Measurements from ENCODE around the gene CNTN4.

DNA sequence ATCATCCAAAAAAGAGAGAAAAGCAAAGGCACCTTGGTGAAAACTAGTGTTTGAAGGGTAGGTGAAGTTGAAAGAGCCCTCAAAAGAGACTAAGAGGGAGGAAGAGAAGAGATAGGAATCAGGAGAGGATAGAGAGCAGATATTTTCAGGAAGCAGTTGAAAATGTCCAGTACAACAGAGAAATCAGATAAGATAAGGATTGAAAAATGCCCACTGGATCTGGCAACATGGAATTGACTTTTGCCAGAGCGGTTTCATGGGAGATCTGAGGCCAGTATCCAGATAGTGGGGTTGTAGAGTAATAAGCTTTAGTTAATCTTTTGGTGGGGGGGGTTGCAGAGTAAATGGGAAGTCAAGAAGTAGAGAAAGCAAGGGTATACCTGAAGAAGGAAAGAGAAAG is 674.1 kb downstream of the CNTN4 start:
- TF ChIP-seq POLR2A (IDR thresholded peaks at IDR 0.05) (no peak), POLR2AphosphoS5 (IDR thresholded peaks at IDR 0.05) (no peak)
- TF ChIP-seq, protein P1, sequence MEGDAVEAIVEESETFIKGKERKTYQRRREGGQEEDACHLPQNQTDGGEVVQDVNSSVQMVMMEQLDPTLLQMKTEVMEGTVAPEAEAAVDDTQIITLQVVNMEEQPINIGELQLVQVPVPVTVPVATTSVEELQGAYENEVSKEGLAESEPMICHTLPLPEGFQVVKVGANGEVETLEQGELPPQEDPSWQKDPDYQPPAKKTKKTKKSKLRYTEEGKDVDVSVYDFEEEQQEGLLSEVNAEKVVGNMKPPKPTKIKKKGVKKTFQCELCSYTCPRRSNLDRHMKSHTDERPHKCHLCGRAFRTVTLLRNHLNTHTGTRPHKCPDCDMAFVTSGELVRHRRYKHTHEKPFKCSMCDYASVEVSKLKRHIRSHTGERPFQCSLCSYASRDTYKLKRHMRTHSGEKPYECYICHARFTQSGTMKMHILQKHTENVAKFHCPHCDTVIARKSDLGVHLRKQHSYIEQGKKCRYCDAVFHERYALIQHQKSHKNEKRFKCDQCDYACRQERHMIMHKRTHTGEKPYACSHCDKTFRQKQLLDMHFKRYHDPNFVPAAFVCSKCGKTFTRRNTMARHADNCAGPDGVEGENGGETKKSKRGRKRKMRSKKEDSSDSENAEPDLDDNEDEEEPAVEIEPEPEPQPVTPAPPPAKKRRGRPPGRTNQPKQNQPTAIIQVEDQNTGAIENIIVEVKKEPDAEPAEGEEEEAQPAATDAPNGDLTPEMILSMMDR (IDR thresholded peaks at IDR 0.05), result no peak

All from breast epithelium (tissue), 3 donors.